Skin epidermis (tissue), 12 donors: ENCODE data around the gene HSD17B1.

Experiments
- H3K27ac ChIP-seq, 21 experiments: fragments of 200-600 bp; sonication (generic) in 11 of 21; one replicate each; pipeline ENCODE4 v1.5.0; 2020; ENCODE audit warnings: mild to moderate bottlenecking in 3 of 21, inconsistent platforms in 2 of 21, moderate library complexity in 2 of 21
- H3K4me3 ChIP-seq, 7 experiments: fragments of 200-600 bp; sonication (generic) in 2 of 7; one replicate each; pipeline ENCODE4 v1.5.0; 2020; ENCODE audit warnings: inconsistent platforms in 2 of 7, mild to moderate bottlenecking in 2 of 7, moderate library complexity in 1 of 7

Gene HSD17B1

DNA sequence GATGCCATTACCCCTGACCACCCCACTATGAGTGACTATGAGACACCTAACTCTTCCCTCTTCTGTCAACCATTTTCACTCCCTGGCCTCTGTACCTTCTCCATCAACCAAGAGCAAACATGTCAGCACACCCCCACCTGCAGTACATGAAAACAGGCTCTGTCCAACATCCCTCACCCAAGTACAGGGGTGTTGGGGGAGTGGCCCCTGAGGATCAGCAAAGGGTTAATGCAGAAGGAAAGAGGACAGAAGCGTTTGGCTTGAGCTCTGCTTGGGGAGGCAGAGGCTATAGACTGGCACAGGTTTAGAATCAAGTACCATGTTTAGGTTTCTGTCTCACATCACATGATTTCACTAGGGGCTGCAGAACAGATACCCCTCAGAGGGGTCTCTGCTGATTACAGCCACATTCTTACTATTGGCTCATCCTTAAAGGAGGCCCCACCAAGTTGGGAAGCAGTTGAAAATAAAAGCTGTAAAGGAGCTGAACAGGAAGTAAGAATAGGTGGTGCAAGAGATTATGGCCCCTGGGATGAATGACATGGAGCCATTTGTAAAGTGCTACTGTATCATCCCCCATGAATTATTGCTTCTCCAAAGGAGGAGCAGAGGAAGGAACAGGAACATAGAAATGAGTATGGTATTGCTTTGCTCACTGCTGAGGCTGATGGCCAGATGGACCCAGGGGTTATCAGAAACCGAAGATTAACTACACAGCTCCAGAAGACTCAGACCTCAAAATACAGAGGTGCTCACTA, 27.2 kb downstream of the HSD17B1 start:
- Histone ChIP-seq H3K27ac (no peak overlapping the region), H3K4me3 (no peak overlapping the region)

DNA sequence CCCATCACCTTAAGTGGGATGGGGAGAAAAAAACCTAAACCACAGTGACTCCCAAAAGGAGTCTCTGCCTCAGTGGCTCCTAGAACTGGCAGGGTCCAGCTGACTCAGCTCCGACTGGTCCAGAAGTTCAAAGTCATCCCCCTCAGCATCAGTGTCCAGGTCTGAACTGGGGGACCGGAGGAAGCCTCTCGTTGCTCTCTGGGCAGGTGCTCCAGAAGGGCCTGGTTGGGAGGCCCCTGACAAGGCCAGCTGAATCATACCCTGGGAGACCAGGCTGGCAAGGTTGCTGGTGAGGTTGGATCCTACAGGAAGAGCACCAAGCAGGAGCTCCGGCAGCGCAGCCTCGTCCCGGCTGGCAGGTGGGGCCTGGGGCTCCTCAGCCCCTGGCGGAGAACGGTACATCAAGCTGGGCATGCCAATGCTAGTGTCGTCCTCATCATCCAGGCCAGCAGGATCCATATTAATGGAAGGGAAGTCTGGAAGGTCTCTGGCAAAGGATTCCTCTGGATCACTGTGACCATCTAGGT, 29.1 kb downstream of the HSD17B1 start:
- Histone ChIP-seq H3K4me3 (no peak overlapping the region), H3K27ac (no peak overlapping the region)

DNA sequence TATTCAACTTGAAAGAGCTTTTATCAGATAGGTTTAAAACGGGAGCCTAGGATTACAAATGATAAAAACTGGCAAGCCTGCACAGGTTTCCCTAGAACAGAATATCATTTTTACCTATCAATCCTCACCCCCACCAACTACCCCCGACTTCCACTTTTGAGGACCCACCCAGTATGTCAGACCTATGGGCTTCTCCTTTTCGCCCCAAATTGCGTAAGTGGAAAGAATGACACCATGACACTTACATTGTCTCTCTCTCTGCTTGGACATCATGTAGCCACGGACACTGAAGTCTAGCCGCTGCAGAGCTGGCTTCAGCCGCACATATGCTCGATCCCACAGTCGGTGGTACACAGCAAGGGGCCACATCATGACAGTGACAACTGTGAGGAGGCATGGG, 32.2 kb downstream of the HSD17B1 start:
- H3K4me3 ChIP-seq: no peak overlapping the region
- peak overlapping the region in 7 of 21 experiments; percentile 5 to 73 (median 29) for H3K27ac ChIP-seq

DNA sequence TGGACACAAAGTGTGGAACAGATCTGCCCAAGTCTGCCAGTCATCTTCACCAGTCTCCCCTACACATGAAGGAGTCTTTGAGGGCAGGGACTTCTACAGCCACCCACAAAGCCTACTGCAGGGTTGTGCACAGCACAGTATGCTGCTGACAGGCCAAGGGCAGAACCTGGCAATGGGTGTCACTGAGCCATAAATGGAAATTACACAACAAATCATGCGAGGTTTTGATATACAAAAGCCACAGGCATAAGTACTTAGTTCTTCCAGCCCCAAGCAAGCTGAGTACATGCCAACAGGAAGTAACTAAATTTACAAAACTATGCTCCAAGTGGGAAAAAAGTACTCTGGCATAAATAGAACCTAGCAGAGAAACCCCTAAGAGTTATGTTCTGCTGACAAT, 32.6 kb downstream of the HSD17B1 start:
- Histone ChIP-seq H3K27ac (peak overlapping the region in 8 of 21 experiments; percentile 8 to 73 (median 33)), H3K4me3 (no peak overlapping the region)

DNA sequence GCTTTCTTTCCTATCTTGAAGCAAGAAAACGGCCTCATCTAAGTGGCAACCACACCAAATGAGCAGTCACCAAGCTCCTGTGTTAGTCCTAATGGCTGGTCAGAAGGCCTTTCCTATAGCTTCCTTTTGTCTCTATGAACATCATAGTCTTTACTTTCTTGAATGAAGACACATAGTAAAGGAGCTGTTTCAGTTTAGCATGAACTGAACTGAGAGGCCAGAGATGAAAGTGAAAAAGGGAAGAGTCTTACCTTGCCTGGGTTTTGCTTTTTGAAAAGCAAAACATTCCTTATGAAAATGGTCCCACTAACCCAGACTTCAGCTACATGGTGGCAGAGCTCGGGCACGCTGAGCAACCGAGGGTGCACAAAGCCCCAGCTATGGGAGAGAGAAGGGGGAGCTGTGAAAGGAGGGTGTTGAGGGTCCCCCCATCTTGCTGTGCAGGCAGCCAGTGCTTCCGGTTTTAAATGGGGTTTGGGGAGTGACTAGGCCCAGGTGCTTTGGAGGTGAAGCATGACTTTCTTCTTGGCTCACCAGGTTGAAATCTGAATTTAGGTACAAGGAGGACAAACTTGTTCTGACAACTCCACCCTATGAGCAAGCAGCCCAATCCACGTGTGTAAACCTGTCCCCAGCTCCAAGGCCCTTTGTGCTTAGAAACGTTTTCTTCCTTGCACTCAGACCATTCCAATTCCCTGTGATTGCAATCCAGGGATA, 33.9 kb downstream of the HSD17B1 start:
- H3K4me3 ChIP-seq: no peak overlapping the region
- H3K27ac ChIP-seq: peak overlapping the region in 17 of 21 experiments; percentile 3 to 73 (median 59)

DNA sequence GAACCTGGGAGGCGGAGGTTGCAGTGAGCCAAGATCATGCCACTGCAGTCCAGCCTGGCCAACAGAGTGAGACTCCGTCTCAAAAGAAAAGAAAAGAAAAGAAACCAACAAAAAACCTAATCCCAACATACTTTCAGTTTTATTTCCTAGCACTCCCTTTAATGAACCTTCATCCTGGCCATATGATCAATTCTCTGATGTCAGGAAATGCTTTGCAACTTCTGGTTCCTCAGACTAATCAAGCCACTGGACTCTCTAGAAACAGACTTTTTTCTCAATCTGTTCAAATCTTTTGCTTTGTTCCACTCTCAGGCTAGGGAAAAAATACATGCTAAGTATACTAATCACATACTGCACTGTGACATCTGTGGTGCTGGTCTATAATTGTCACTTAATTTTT, 38.2 kb downstream of the HSD17B1 start:
- H3K27ac ChIP-seq: no peak overlapping the region
- no peak overlapping the region for H3K4me3 ChIP-seq

DNA sequence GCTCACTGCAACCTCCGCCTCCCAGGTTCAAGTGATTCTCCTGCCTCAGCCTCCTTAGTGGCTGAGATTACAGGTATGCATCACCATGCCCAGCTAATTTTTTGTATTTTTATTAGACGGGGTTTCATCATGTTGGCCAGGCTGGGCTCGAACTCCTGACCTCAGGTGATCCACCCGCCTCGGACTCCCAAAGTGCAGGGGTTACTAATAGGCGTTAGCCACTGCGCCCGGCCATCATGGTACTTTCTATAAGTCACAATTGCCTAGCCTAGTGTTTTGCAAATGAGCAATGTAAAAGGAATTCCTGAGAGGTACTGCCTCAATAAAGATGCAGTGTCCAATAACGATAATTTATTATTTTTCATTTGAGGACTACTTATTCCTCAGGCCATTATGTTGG, 38.7 kb downstream of the HSD17B1 start:
- no peak overlapping the region for H3K27ac ChIP-seq
- H3K4me3 ChIP-seq: no peak overlapping the region

DNA sequence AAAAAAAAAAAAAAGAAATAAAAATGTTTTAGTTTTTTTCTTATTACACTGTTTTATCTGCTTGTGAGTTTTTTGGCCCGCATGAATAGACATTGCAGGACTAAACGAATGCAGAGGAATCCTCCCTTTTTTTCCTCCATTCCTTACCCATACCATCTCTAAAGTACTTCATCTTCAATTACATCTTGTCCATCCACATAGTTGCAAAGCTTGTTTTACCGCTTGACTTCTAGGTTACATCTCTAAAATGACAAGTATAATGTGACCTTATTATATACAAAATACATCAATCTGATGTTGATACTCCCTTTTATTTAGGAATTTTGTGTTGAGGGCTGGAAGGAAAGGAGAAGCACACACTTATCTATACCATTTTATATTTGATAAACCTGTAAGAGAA, 43.7 kb downstream of the HSD17B1 start:
- H3K4me3 ChIP-seq: no peak overlapping the region
- H3K27ac ChIP-seq: no peak overlapping the region

DNA sequence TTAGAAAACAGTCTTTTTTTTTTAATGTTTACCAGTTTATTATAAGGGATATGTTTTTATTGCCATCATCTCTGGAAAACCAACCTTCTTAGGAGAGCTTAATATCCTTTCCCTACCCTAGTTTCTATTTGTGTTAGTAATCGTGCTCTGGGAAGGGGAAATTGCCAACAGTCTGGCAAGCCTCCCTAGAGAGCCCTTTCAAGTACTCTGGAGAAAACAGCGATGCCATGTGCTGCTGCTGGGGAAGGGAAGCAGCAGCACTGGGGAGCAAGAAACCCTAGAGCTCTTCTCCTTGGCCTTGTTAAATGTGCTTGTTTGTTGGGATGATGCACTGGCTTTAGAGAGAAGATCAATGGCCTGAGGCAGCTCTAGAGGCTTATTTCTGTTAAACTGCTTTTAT, 46.2 kb downstream of the HSD17B1 start:
- Histone ChIP-seq H3K4me3 (no peak overlapping the region), H3K27ac (peak overlapping the region in 3 of 21 experiments; percentile 11 to 29 (median 17))

DNA sequence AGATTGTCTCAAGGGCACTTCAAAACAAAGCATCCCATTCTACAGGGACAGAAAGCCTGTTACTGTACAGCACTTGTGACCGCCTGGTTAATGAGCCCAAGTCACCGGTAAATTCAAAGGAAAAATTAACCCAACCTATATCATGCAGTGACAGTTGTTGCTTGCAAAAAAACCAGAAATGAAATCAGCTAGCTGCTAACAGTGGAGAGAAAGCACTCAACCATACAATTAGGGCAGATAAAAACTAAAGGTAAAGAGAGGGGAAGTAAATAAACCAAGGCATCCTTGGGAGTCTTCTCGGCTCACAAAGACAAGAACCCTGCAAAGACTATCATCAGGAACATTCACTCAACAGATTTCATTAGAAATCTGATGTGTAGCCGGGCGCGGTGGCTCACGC, 50.6 kb downstream of the HSD17B1 start:
- Histone ChIP-seq H3K27ac (no peak overlapping the region), H3K4me3 (no peak overlapping the region)
